Measurements from ENCODE around the gene NMU.

- TF ChIP-seq CTCF (IDR thresholded peaks at IDR 0.05; ENCODE audit: low read depth, low read length), result no peak
- TF ChIP-seq MAX (IDR thresholded peaks at IDR 0.05; ENCODE audit: low read depth, low read length), result no peak
Observed at GRCh38 chr4:55604996-55605395, 31.1 kb downstream of the NMU start.

Measured in NB4 (cell line).